Measurements from ENCODE around the gene FRMD4B. TPM values are rescaled to one million over a fixed set of nuclear protein-coding genes. Genes with fewer than 3 reads are reported as not detected.

Gene FRMD4B
- total and polyA plus RNA-seq, 12 donors: 5.5 to 165 (median 17.4) TPM

- DNase-seq: no peak
- H3K4me3 ChIP-seq: no peak overlapping the region
- H3K36me3 ChIP-seq (replicated peaks in 1 of 2): no peaks in the 10 kb centered on the region
- intact Hi-C loops (cut with DNase I): no loop called here
- peaks cover 0 to 4% of the 10 kb centered on the region in 2 donors for H3K4me1 ChIP-seq (replicated peaks in 1 of 2)
- H3K27ac ChIP-seq: no peak overlapping the region
- WGBS, 4 donors: 34 to 52% (median 43%) methylated on average over 4 of the region's 4 CpGs
- H3K9me3 ChIP-seq (replicated peaks in 1 of 3): no peaks in the 10 kb centered on the region
- no peaks in the 10 kb centered on the region for H3K27me3 ChIP-seq
- no peak for TF ChIP-seq POLR2A (IDR thresholded peaks at IDR 0.05)
- TF ChIP-seq CTCF (IDR thresholded peaks at IDR 0.05): no peak
Measured at GRCh38 chr3:69389520-69390248, 3.8 kb upstream of the FRMD4B start.

GRCh38 chr3:69388241-69388640 is 2.4 kb upstream of the FRMD4B start:
- peaks cover 4% of the 10 kb centered on the region for H3K27me3 ChIP-seq
- TF ChIP-seq POLR2A (IDR thresholded peaks at IDR 0.05): no peak
- TF ChIP-seq CTCF (IDR thresholded peaks at IDR 0.05): no peak
- intact Hi-C loops (cut with DNase I): no loop called here
- no peak for DNase-seq
- no peaks in the 10 kb centered on the region for H3K36me3 ChIP-seq (replicated peaks in 1 of 2)
- no peaks in the 10 kb centered on the region for H3K9me3 ChIP-seq (replicated peaks in 1 of 3)
- H3K4me1 ChIP-seq (replicated peaks in 1 of 2): peaks cover 0 to 4% of the 10 kb centered on the region in 2 donors
- H3K4me3 ChIP-seq: no peak overlapping the region
- 64 to 73% (median 67%) methylated on average over 4 of the region's 4 CpGs for WGBS, 4 donors
- H3K27ac ChIP-seq: no peak overlapping the region

GRCh38 chr3:69386556-69387385 is 883 bp upstream of the FRMD4B start:
- intact Hi-C loops (cut with DNase I): no loop called here
- no peaks in the 10 kb centered on the region for H3K9me3 ChIP-seq (replicated peaks in 1 of 3)
- WGBS, 4 donors: 25 to 37% (median 31%) methylated on average over 8 of the region's 8 CpGs
- H3K4me1 ChIP-seq (replicated peaks in 1 of 2): peaks cover 0 to 4% of the 10 kb centered on the region in 2 donors
- H3K27me3 ChIP-seq: peaks cover 4% of the 10 kb centered on the region
- H3K27ac ChIP-seq: no peak overlapping the region
- H3K36me3 ChIP-seq (replicated peaks in 1 of 2): no peaks in the 10 kb centered on the region
- no peak for DNase-seq
- TF ChIP-seq CTCF (IDR thresholded peaks at IDR 0.05) (no peak), POLR2A (IDR thresholded peaks at IDR 0.05) (no peak)
- no peak overlapping the region for H3K4me3 ChIP-seq

GRCh38 chr3:69385123-69385722 is 665 bp downstream of the FRMD4B start:
- no peaks in the 10 kb centered on the region for H3K36me3 ChIP-seq (replicated peaks in 1 of 2)
- H3K4me1 ChIP-seq (replicated peaks in 1 of 2): peaks cover 0 to 4% of the 10 kb centered on the region in 2 donors
- H3K4me3 ChIP-seq: peak overlapping the region in 1 of 4 donors; percentile 52
- peaks cover 4% of the 10 kb centered on the region for H3K27me3 ChIP-seq
- TF ChIP-seq CTCF (IDR thresholded peaks at IDR 0.05) (no peak), POLR2A (IDR thresholded peaks at IDR 0.05) (no peak)
- H3K27ac ChIP-seq: peak overlapping the region in 2 of 5 donors; percentile 1 to 33
- 18 to 35% (median 22%) methylated on average over 11 of the region's 11 CpGs for WGBS, 4 donors
- intact Hi-C loops (cut with DNase I): no loop called here
- DNase-seq: no peak
- no peaks in the 10 kb centered on the region for H3K9me3 ChIP-seq (replicated peaks in 1 of 3)

Data from adrenal gland (tissue), 12 donors.